ENCODE measurements around the gene SLC25A21. TPM values are rescaled to one million over a fixed set of nuclear protein-coding genes. Genes with fewer than 3 reads are reported as not detected.

Gene SLC25A21
- total and polyA plus RNA-seq, 2 of the 13 experiments (the other 11 are each of a cell fraction or from before 2014, with no cell fraction given): 1.9 to 2.9 TPM

- peak; percentile 71; the same call in 1 of the 2 replicates for TF ChIP-seq RXRA (CRISPR knock-in tag; IDR thresholded peaks at IDR 0.05)
- TF ChIP-seq TAF1 (CRISPR knock-in tag; IDR thresholded peaks at IDR 0.05): no peak
- TF ChIP-seq SIX1 (CRISPR knock-in tag; IDR thresholded peaks at IDR 0.05; ENCODE audit: borderline replicate concordance): no peak
- TF ChIP-seq ZZZ3 (CRISPR knock-in tag; IDR thresholded peaks at IDR 0.05; ENCODE audit: borderline replicate concordance): no peak
- no peak for TF ChIP-seq SRY (CRISPR knock-in tag; IDR thresholded peaks at IDR 0.05)
- TF ChIP-seq ELF1 (CRISPR knock-in tag; IDR thresholded peaks at IDR 0.05): no peak
- no peak for TF ChIP-seq GABPA (IDR thresholded peaks at IDR 0.05; ENCODE audit: low read depth, low read length)
- TF ChIP-seq GABPA (CRISPR knock-in tag; IDR thresholded peaks at IDR 0.05; ENCODE audit: low read depth): no peak
- no peak for TF ChIP-seq POLR2AphosphoS2 (IDR thresholded peaks at IDR 0.05; ENCODE audit: low read depth, low read length)
- TF ChIP-seq SOX13 (IDR thresholded peaks at IDR 0.05): no peak
- peak in 1 of 2 experiments; percentile 30; a peak in 1 of 4 replicates for TF ChIP-seq SOX13 (CRISPR knock-in tag; conservative IDR thresholded peaks at IDR 0.05 in 1 of 2, IDR thresholded peaks at IDR 0.05 in 1 of 2)
- TF ChIP-seq ZBTB20 (CRISPR knock-in tag; IDR thresholded peaks at IDR 0.05; ENCODE audit: borderline replicate concordance, low read depth): no peak
- TF ChIP-seq ZUFSP (CRISPR knock-in tag; IDR thresholded peaks at IDR 0.05; ENCODE audit: borderline replicate concordance): no peak
- no peak for TF ChIP-seq KLF16 (CRISPR knock-in tag; IDR thresholded peaks at IDR 0.05)
- TF ChIP-seq, protein P1, sequence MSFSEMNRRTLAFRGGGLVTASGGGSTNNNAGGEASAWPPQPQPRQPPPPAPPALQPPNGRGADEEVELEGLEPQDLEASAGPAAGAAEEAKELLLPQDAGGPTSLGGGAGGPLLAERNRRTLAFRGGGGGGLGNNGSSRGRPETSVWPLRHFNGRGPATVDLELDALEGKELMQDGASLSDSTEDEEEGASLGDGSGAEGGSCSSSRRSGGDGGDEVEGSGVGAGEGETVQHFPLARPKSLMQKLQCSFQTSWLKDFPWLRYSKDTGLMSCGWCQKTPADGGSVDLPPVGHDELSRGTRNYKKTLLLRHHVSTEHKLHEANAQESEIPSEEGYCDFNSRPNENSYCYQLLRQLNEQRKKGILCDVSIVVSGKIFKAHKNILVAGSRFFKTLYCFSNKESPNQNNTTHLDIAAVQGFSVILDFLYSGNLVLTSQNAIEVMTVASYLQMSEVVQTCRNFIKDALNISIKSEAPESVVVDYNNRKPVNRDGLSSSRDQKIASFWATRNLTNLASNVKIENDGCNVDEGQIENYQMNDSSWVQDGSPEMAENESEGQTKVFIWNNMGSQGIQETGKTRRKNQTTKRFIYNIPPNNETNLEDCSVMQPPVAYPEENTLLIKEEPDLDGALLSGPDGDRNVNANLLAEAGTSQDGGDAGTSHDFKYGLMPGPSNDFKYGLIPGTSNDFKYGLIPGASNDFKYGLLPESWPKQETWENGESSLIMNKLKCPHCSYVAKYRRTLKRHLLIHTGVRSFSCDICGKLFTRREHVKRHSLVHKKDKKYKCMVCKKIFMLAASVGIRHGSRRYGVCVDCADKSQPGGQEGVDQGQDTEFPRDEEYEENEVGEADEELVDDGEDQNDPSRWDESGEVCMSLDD (CRISPR knock-in tag; IDR thresholded peaks at IDR 0.05; ENCODE audit: borderline replicate concordance): no peak
- TF ChIP-seq ZNF790 (CRISPR knock-in tag; IDR thresholded peaks at IDR 0.05; ENCODE audit: borderline replicate concordance): no peak
- no peak for TF ChIP-seq ADNP (CRISPR knock-in tag; IDR thresholded peaks at IDR 0.05)
- no peak for TF ChIP-seq NFKB2 (CRISPR knock-in tag; IDR thresholded peaks at IDR 0.05; ENCODE audit: borderline replicate concordance)
- TF ChIP-seq ZNF687 (CRISPR knock-in tag; IDR thresholded peaks at IDR 0.05): no peak
- TF ChIP-seq, protein P2, sequence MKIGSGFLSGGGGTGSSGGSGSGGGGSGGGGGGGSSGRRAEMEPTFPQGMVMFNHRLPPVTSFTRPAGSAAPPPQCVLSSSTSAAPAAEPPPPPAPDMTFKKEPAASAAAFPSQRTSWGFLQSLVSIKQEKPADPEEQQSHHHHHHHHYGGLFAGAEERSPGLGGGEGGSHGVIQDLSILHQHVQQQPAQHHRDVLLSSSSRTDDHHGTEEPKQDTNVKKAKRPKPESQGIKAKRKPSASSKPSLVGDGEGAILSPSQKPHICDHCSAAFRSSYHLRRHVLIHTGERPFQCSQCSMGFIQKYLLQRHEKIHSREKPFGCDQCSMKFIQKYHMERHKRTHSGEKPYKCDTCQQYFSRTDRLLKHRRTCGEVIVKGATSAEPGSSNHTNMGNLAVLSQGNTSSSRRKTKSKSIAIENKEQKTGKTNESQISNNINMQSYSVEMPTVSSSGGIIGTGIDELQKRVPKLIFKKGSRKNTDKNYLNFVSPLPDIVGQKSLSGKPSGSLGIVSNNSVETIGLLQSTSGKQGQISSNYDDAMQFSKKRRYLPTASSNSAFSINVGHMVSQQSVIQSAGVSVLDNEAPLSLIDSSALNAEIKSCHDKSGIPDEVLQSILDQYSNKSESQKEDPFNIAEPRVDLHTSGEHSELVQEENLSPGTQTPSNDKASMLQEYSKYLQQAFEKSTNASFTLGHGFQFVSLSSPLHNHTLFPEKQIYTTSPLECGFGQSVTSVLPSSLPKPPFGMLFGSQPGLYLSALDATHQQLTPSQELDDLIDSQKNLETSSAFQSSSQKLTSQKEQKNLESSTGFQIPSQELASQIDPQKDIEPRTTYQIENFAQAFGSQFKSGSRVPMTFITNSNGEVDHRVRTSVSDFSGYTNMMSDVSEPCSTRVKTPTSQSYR (CRISPR knock-in tag; IDR thresholded peaks at IDR 0.05; ENCODE audit: borderline replicate concordance): no peak
Measured at GRCh38 chr14:37201724-37202123, 29.3 kb upstream of the SLC25A21 start (continued).
